Measurements from ENCODE around the gene PAK5.

DNA sequence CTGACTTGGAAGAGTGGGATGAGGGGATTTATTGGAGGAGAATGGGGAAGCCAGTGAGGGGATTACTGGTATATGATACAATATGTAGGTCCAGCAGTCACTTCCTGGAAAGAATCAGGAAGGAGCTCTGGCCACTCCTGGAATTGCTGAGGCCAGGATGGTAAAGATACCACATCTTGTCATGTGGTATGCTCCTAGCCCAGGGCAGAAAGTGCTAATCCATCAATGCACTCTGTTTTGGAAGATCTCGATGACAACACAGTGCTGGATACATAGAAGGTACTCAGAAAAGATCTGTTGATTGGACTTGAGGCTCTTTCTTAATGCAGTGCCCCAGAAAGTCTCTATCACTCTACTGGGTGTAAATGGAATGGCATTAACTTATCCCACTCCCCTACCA, 271.9 kb downstream of the PAK5 start:
- TF ChIP-seq EZH2 (IDR thresholded peaks at IDR 0.05; ENCODE audit: low read length, missing control alignments), result no peak
- TF ChIP-seq, protein P1, sequence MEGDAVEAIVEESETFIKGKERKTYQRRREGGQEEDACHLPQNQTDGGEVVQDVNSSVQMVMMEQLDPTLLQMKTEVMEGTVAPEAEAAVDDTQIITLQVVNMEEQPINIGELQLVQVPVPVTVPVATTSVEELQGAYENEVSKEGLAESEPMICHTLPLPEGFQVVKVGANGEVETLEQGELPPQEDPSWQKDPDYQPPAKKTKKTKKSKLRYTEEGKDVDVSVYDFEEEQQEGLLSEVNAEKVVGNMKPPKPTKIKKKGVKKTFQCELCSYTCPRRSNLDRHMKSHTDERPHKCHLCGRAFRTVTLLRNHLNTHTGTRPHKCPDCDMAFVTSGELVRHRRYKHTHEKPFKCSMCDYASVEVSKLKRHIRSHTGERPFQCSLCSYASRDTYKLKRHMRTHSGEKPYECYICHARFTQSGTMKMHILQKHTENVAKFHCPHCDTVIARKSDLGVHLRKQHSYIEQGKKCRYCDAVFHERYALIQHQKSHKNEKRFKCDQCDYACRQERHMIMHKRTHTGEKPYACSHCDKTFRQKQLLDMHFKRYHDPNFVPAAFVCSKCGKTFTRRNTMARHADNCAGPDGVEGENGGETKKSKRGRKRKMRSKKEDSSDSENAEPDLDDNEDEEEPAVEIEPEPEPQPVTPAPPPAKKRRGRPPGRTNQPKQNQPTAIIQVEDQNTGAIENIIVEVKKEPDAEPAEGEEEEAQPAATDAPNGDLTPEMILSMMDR (conservative IDR thresholded peaks at IDR 0.05 in 1 of 2, IDR thresholded peaks at IDR 0.05 in 1 of 2; ENCODE audit: low read depth in 1 of 2, low read length in 2 of 2), result no peak
